ENCODE results near the gene BTBD9.

The BTBD9 gene

GRCh38 chr6:38193051-38193450 lies 446.7 kb downstream of the BTBD9 start:
- ChIA-PET POLR2A (no interaction called here), CTCF (interaction anchor here (1.5 kb wide), 1 partner anchor 16 kb away, joined by 4 read pairs; no protein-coding TSS in a partner anchor)
- no peak for TF ChIP-seq CTCF (IDR thresholded peaks at IDR 0.05; ENCODE audit: control extremely low read depth, extremely low read depth, low read depth, missing control alignments)
- no peak for DNase-seq (ENCODE audit: extremely low spot score)

GRCh38 chr6:38192487-38192886 lies 447.2 kb downstream of the BTBD9 start:
- ChIA-PET CTCF (no interaction called here), POLR2A (no interaction called here)
- DNase-seq (ENCODE audit: extremely low spot score): no peak
- TF ChIP-seq CTCF (IDR thresholded peaks at IDR 0.05; ENCODE audit: control extremely low read depth, extremely low read depth, low read depth, missing control alignments): no peak

GRCh38 chr6:38192011-38192410 lies 447.7 kb downstream of the BTBD9 start:
- no peak for DNase-seq (ENCODE audit: extremely low spot score)
- POLR2A ChIA-PET: no interaction called here
- CTCF ChIA-PET: no interaction called here
- TF ChIP-seq CTCF (IDR thresholded peaks at IDR 0.05; ENCODE audit: control extremely low read depth, extremely low read depth, low read depth, missing control alignments): no peak

GRCh38 chr6:38191418-38191817 lies 448.3 kb downstream of the BTBD9 start:
- CTCF ChIA-PET: no interaction called here
- POLR2A ChIA-PET: no interaction called here
- TF ChIP-seq CTCF (IDR thresholded peaks at IDR 0.05; ENCODE audit: control extremely low read depth, extremely low read depth, low read depth, missing control alignments): no peak
- DNase-seq (ENCODE audit: extremely low spot score): no peak

- no peak for TF ChIP-seq CTCF (IDR thresholded peaks at IDR 0.05; ENCODE audit: control extremely low read depth, extremely low read depth, low read depth, missing control alignments)
- no peak for DNase-seq (ENCODE audit: extremely low spot score)
- ChIA-PET CTCF (interaction anchor here (0.7 kb wide), 1 partner anchor 8 kb away, joined by 3 read pairs; no protein-coding TSS in a partner anchor), POLR2A (no interaction called here)
Measured at GRCh38 chr6:38188677-38189335, 450.9 kb downstream of the BTBD9 start.

GRCh38 chr6:38187811-38188590 lies 451.7 kb downstream of the BTBD9 start:
- ChIA-PET CTCF (interaction anchor here (0.7 to 1.3 kb wide), 2 partner anchors 9 to 37 kb away, joined by 3 to 4 read pairs; no protein-coding TSS in a partner anchor), POLR2A (no interaction called here)
- no peak for TF ChIP-seq CTCF (IDR thresholded peaks at IDR 0.05; ENCODE audit: control extremely low read depth, extremely low read depth, low read depth, missing control alignments)
- no peak for DNase-seq (ENCODE audit: extremely low spot score)

All from GM10248 (cell line).